B cell (primary cell): Measurements from ENCODE around the gene CIZ1. TPM values are rescaled to one million over a fixed set of nuclear protein-coding genes. Genes with fewer than 3 reads are reported as not detected.

Experiments used
- ATAC-seq: fragments of 200-7000 bp; cut with Tn5 transposase; one replicate; pipeline ENCODE4 v1.10.0; 2021; ENCODE audit warnings: low read depth, mild to moderate bottlenecking, moderate number of reproducible peaks, moderate library complexity
- CTCF ChIA-PET: fragments of 350-600 bp; sonication (Branson Sonifier 250); formaldehyde crosslinking; loops from one replicate; lab custom pipeline; 2021; ENCODE audit warnings: antibody characterized with exemption, inconsistent platforms; lab: Charles Lee
- POLR2A ChIA-PET: fragments of 350-600 bp; sonication (Branson Sonifier 250); formaldehyde crosslinking; loops from one replicate; lab custom pipeline; 2021; ENCODE audit warnings: antibody characterized with exemption; lab: Charles Lee
- DNase-seq: peaks from one replicate; pipeline ENCODE4 v3.0.0; 2013
- H2AFZ ChIP-seq: 2 replicates; pipeline ENCODE4 v1.6.1; 2012; ENCODE audit warnings: mild to moderate bottlenecking, low read depth, low read length; ENCODE audit not compliant: insufficient read depth, poor library complexity, severe bottlenecking
- H3K27ac ChIP-seq, 2 donors: 1 replicate in 1 of 2; 2 replicates in 1 of 2; pipeline ENCODE4 v1.5.1; 2012 to 2013; ENCODE audit warnings: low read length in 2 of 2, mild to moderate bottlenecking in 2 of 2, moderate library complexity in 1 of 2
- H3K27me3 ChIP-seq, 4 experiments: fragments of 200-600 bp in 1 of 4; sonication (generic) in 1 of 4; replicated peaks in 1 of 4; 1 replicate in 2 of 4; 2 replicates in 2 of 4; pipeline versions ENCODE4 v1.6.1 to v1.7.0; 2013 to 2016; ENCODE audit warnings: low read length in 3 of 4, mild to moderate bottlenecking in 2 of 4, mixed read lengths in 1 of 4, moderate library complexity in 1 of 4; ENCODE audit not compliant: insufficient read depth in 4 of 4, control insufficient read depth in 3 of 4; ENCODE audit errors: control extremely low read depth in 1 of 4
- H3K36me3 ChIP-seq, 2 experiments: replicated peaks in 1 of 2; 1 replicate in 1 of 2; 2 replicates in 1 of 2; pipeline versions ENCODE4 v1.6.1 to v1.7.1; 2013; ENCODE audit warnings: low read length in 1 of 2; ENCODE audit not compliant: insufficient read depth in 2 of 2, control insufficient read depth in 1 of 2; ENCODE audit errors: control extremely low read depth in 1 of 2, extremely low read depth in 1 of 2
- H3K4me1 ChIP-seq, 2 donors: fragments of 200-600 bp in 1 of 2; sonication (generic) in 1 of 2; 1 replicate in 1 of 2; 2 replicates in 1 of 2; pipeline versions ENCODE4 v1.5.1 to v1.6.1; 2013 to 2017; ENCODE audit warnings: low read length in 2 of 2; ENCODE audit not compliant: control insufficient read depth in 2 of 2, insufficient read depth in 2 of 2
- H3K4me2 ChIP-seq: replicated peaks from 2 replicates; pipeline ENCODE3; 2012; ENCODE audit warnings: mild to moderate bottlenecking, low read depth, low read length; ENCODE audit not compliant: poor library complexity, severe bottlenecking
- H3K4me3 ChIP-seq, 5 experiments: fragments of 200-600 bp in 1 of 5; sonication (generic) in 1 of 5; 1 replicate in 3 of 5; 2 replicates in 2 of 5; pipeline versions ENCODE4 v1.5.1 to v1.7.0; 2011 to 2016; ENCODE audit warnings: low read length in 4 of 5, mild to moderate bottlenecking in 4 of 5, low read depth in 2 of 5, control low read depth in 1 of 5, moderate library complexity in 1 of 5; ENCODE audit not compliant: insufficient read depth in 1 of 5; ENCODE audit errors: control extremely low read depth in 1 of 5, extremely low read depth in 1 of 5
- H3K79me2 ChIP-seq: fragments of 200-600 bp; sonication (generic); one replicate; pipeline ENCODE4 v1.6.0; 2016; ENCODE audit warnings: low read length; ENCODE audit not compliant: control insufficient read depth, insufficient read depth
- H3K9ac ChIP-seq: fragments of 200-600 bp; sonication (generic); 2 replicates; pipeline ENCODE4 v1.6.1; 2017; ENCODE audit warnings: mild to moderate bottlenecking, low read length, moderate library complexity
- H3K9me3 ChIP-seq, 3 donors: one replicate each; pipeline versions ENCODE4 v1.6.1 to v1.7.1; 2013; ENCODE audit warnings: low read length in 2 of 3; ENCODE audit not compliant: control insufficient read depth in 2 of 3, insufficient read depth in 1 of 3; ENCODE audit errors: control extremely low read depth in 1 of 3
- H4K20me1 ChIP-seq: 2 replicates; pipeline ENCODE4 v1.6.0; 2012; ENCODE audit warnings: mild to moderate bottlenecking, low read length; ENCODE audit not compliant: insufficient read depth, control insufficient read depth, poor library complexity, severe bottlenecking
- H3K27ac Mint-ChIP-seq: one replicate; pipeline ENCODE4 v1.8.0; 2021; ENCODE audit warnings: mixed read lengths
- H3K27me3 Mint-ChIP-seq: one replicate; pipeline ENCODE4 v1.8.0; 2021; ENCODE audit warnings: mixed read lengths
- H3K4me1 Mint-ChIP-seq: one replicate; pipeline ENCODE4 v1.8.0; 2021; ENCODE audit warnings: mixed read lengths
- H3K4me3 Mint-ChIP-seq: one replicate; pipeline ENCODE4 v1.8.0; 2021; ENCODE audit warnings: mixed read lengths
- H3K9me3 Mint-ChIP-seq: one replicate; pipeline ENCODE4 v1.8.0; 2022; ENCODE audit warnings: mixed read lengths; ENCODE audit not compliant: insufficient read depth
- EZH2 ChIP-seq: IDR thresholded peaks from 2 replicates; pipeline ENCODE4 v1.6.1; 2012; ENCODE audit warnings: borderline replicate concordance, low read depth, mild to moderate bottlenecking, moderate library complexity, low read length; ENCODE audit not compliant: insufficient read depth, poor library complexity, severe bottlenecking
- WGBS: methylation state at CpG from one replicate; pipeline ENCODE4 v1.1.5; 2013; ENCODE audit warnings: missing lambda C conversion rate; ENCODE audit not compliant: insufficient coverage; 5-methylcytosine and 5-hydroxymethylcytosine counted together
- intact Hi-C: fragments of 100-400 bp; cut with micrococcal nuclease; formaldehyde crosslinking; loops from one replicate; pipeline ENCODE4 v1.10.0; 2022
- polyA plus RNA-seq: library from polyadenylated mRNA; depleted of rRNA; stranded (reverse); fragments of >200 nt; gene quantifications from 2 replicates; pipeline ENCODE4 v1.2.3, GENCODE V29; 2012
- total RNA-seq, 2 donors: library from RNA; stranded (reverse); fragments of 120-200 nt in 1 of 2; gene quantifications; 1 replicate in 1 of 2; 2 replicates in 1 of 2; pipeline versions ENCODE4 v1.2.3 to v1.2.4, GENCODE V29; 2013 to 2022
- TF ChIP-seq, protein P1 (sequence below): fragments of 200-600 bp; IDR thresholded peaks from one replicate; pipeline ENCODE4 v1.8.0; 2022; ENCODE audit warnings: antibody characterized with exemption, mild to moderate bottlenecking

The CIZ1 gene
- total and polyA plus RNA-seq, 2 donors (not counting 1 experiment from before 2014, with no cell fraction given), result 79.9 to 160 TPM

GRCh38 chr9:128211981-128212281 is 20.6 kb upstream of the CIZ1 start:
- H3K4me1 Mint-ChIP-seq, result no peaks in the 10 kb centered on the region
- CTCF ChIA-PET, result interaction anchor here (0.7 to 1.4 kb wide), 2 partner anchors 38 to 862 kb away, joined by 3 to 5 read pairs; no protein-coding TSS in a partner anchor
- H3K9ac ChIP-seq, result no peak overlapping the region
- no peak overlapping the region for H2AFZ ChIP-seq
- H3K27me3 ChIP-seq, result peaks cover 0 to 16% (median 0%) of the 10 kb centered on the region in 4 experiments
- no peak overlapping the region for H3K4me3 ChIP-seq
- TF ChIP-seq, protein P1, sequence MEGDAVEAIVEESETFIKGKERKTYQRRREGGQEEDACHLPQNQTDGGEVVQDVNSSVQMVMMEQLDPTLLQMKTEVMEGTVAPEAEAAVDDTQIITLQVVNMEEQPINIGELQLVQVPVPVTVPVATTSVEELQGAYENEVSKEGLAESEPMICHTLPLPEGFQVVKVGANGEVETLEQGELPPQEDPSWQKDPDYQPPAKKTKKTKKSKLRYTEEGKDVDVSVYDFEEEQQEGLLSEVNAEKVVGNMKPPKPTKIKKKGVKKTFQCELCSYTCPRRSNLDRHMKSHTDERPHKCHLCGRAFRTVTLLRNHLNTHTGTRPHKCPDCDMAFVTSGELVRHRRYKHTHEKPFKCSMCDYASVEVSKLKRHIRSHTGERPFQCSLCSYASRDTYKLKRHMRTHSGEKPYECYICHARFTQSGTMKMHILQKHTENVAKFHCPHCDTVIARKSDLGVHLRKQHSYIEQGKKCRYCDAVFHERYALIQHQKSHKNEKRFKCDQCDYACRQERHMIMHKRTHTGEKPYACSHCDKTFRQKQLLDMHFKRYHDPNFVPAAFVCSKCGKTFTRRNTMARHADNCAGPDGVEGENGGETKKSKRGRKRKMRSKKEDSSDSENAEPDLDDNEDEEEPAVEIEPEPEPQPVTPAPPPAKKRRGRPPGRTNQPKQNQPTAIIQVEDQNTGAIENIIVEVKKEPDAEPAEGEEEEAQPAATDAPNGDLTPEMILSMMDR, result no peak
- no peak for TF ChIP-seq EZH2
- H4K20me1 ChIP-seq, result no peaks in the 10 kb centered on the region
- DNase-seq (no peak), ATAC-seq (no peak)
- peaks cover 30% of the 10 kb centered on the region for H3K27me3 Mint-ChIP-seq
- POLR2A ChIA-PET, result no interaction called here
- H3K9me3 Mint-ChIP-seq, result no peaks in the 10 kb centered on the region
- H3K27ac ChIP-seq, result no peak overlapping the region
- 93% methylated on average over 1 of the region's 2 CpGs for WGBS
- no peaks in the 10 kb centered on the region for H3K9me3 ChIP-seq
- H3K79me2 ChIP-seq, result no peaks in the 10 kb centered on the region
- H3K27ac Mint-ChIP-seq, result no peak overlapping the region
- no peak overlapping the region for H3K4me3 Mint-ChIP-seq
- intact Hi-C loops, result no loop called here
- H3K36me3 ChIP-seq, result no peaks in the 10 kb centered on the region
- H3K4me1 ChIP-seq, result no peaks in the 10 kb centered on the region
- H3K4me2 ChIP-seq, result no peak overlapping the region

DNA sequence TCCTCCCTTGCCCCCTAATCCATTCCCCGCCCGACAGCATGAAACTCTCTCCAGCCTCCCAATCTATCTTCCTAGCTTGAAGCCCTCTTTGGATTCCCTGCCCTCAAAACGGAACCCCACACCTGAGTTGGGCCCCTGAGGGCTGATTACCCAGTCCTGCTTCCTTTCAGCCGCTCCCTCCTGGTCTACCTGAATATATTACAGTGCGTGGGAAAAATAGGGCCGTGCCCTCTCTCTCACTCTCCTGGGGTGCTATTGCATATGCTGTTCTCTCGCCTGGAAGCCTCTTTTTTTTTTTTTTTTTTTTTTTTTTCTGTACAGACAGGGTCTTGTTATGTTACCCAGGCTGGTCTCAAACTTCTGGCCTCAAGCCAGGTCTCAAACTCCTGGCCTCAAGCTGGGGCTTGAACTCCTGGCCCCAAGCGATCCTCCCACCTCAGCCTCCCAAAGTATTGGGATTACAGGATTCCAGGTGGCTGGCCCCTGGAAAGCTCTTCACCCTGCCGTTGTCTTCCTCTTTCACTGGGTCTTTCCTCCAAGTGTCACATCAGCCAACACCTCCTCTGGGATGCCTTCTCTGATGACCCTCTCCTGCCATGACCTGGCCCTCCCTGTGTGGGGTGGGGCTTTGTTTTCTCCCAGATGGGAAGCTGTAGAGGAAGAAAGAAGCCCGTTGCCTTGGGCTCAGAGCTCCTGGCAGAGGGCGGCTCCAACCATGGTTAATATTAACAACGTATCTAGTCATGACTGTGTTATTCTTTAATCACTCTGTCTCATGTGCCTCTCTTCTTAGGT is 20.0 kb upstream of the CIZ1 start:
- Histone ChIP-seq H3K9me3 (no peaks in the 10 kb centered on the region), H3K79me2 (no peaks in the 10 kb centered on the region), H3K4me2 (no peak overlapping the region), H3K36me3 (no peaks in the 10 kb centered on the region), H2AFZ (no peak overlapping the region), H3K27ac (no peak overlapping the region), H3K4me3 (no peak overlapping the region), H4K20me1 (no peaks in the 10 kb centered on the region), H3K4me1 (no peaks in the 10 kb centered on the region), H3K9ac (no peak overlapping the region), H3K27me3 (peaks cover 0 to 18% (median 0%) of the 10 kb centered on the region in 4 experiments)
- Mint-ChIP-seq H3K4me1 (no peaks in the 10 kb centered on the region), H3K27ac (no peak overlapping the region), H3K4me3 (no peak overlapping the region), H3K27me3 (peaks cover 35% of the 10 kb centered on the region), H3K9me3 (no peaks in the 10 kb centered on the region)
- intact Hi-C loops, result no loop called here
- DNase-seq, result no peak
- ChIA-PET CTCF (interaction anchor here (0.7 to 1.4 kb wide), 2 partner anchors 39 to 863 kb away, joined by 3 to 5 read pairs; no protein-coding TSS in a partner anchor), POLR2A (no interaction called here)
- TF ChIP-seq EZH2, result no peak
- TF ChIP-seq, protein P1, result no peak
- 86% methylated on average over 8 of the region's 12 CpGs for WGBS
- ATAC-seq, result no peak
